ENCODE data around the gene CDKAL1. TPM values are rescaled to one million over a fixed set of nuclear protein-coding genes. Genes with fewer than 3 reads are reported as not detected.

The CDKAL1 gene
- total and polyA plus RNA-seq, 2 of the 8 experiments (the other 6 are each of a cell fraction or from before 2014, with no cell fraction given): 8.4 to 24.6 TPM

DNA sequence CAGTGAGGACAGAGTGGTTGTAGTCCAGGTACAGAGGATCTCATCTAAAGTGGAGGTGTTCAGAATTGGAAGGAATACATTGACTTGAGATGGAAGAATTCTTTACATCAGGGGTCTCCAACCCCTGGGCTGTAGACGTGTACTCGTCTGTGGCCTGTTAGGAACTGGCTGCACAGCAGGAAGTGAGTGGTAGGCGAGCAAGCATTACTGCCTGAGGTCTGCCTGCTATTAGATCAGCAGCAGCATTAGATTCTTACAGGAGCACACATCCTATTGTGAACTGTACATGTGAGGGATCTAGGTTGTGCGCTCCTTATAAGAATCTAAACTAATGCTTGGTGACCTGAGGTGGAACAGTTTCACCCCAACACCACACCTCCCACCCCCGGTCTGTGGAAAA lies 121.1 kb downstream of the CDKAL1 start:
- Histone ChIP-seq H4K8ac (ENCODE audit: extremely low read depth, insufficient read depth, low read length) (no peak overlapping the region), H4K20me1 (replicated peaks in 1 of 2; ENCODE audit: control insufficient read depth in 1 of 2, insufficient read depth in 2 of 2, low read length in 2 of 2) (no peaks in the 10 kb centered on the region), H3K9me3 (ENCODE audit: insufficient read depth in 2 of 2, low read depth in 1 of 2, low read length in 1 of 2) (no peaks in the 10 kb centered on the region), H3K27me3 (replicated peaks in 1 of 4; ENCODE audit: control insufficient read depth in 3 of 4, extremely low read depth in 1 of 4, insufficient read depth in 3 of 4, low read length in 3 of 4) (no peaks in the 10 kb centered on the region), H3K4ac (replicated peaks; ENCODE audit: insufficient read length, low read depth, low read length) (no peak overlapping the region), H3K56ac (replicated peaks; ENCODE audit: insufficient read length, low read depth, low read length) (no peak overlapping the region), H3K23ac (ENCODE audit: insufficient read length) (no peak overlapping the region), H3K36me3 (ENCODE audit: control insufficient read depth in 2 of 4, insufficient read depth in 4 of 4, low read length in 3 of 4) (no peaks in the 10 kb centered on the region), H3K79me2 (ENCODE audit: control insufficient read depth in 1 of 2, insufficient read depth in 2 of 2, low read length in 2 of 2) (peaks cover 0 to 4% of the 10 kb centered on the region in 2 experiments; a peak in 1 of 4 replicates), H2BK12ac (ENCODE audit: low read depth, low read length) (no peak overlapping the region), H3K4me2 (ENCODE audit: insufficient read depth in 1 of 2, low read depth in 2 of 2, low read length in 2 of 2) (no peak overlapping the region), H3K18ac (ENCODE audit: extremely low read depth, low read length) (no peak overlapping the region), H3K79me1 (ENCODE audit: low read depth, low read length) (peaks cover 2% of the 10 kb centered on the region; the same call in 1 of the 2 replicates), H4K91ac (replicated peaks; ENCODE audit: insufficient read length, low read length) (no peak overlapping the region), H3K9ac (replicated peaks in 1 of 4; ENCODE audit: extremely low read depth in 1 of 4, low read depth in 3 of 4, low read length in 3 of 4) (no peak overlapping the region), H3K27ac (ENCODE audit: low read depth, low read length) (no peak overlapping the region), H2BK5ac (ENCODE audit: low read depth, low read length) (no peak overlapping the region), H2BK20ac (ENCODE audit: low read length) (no peak overlapping the region), H3K14ac (ENCODE audit: insufficient read length) (no peak overlapping the region), H2BK120ac (replicated peaks; ENCODE audit: low read depth, low read length) (no peak overlapping the region), H4K5ac (ENCODE audit: insufficient read length, low read depth, low read length) (no peak overlapping the region), H2AK5ac (ENCODE audit: low read depth, low read length) (no peak overlapping the region), H3K23me2 (ENCODE audit: low read depth, low read length) (no peaks in the 10 kb centered on the region), H3K4me1 (replicated peaks in 1 of 4; ENCODE audit: control insufficient read depth in 3 of 4, insufficient read depth in 4 of 4, low read length in 3 of 4) (peaks cover 0 to 2% (median 0%) of the 10 kb centered on the region in 4 experiments; a peak in 1 of 7 replicates), H2BK15ac (ENCODE audit: low read length) (no peak overlapping the region), H2AFZ (ENCODE audit: low read length) (no peak overlapping the region), H3K4me3 (ENCODE audit: extremely low read depth in 1 of 4, insufficient read depth in 2 of 4, low read depth in 3 of 4, low read length in 4 of 4) (no peak overlapping the region)
- ChIA-PET CTCF (ENCODE audit: partially characterized antibody) (no interaction called here), POLR2A (ENCODE audit: partially characterized antibody) (no interaction called here)
- DNase-seq (ENCODE audit: low read depth in 1 of 2, low spot score in 2 of 2) (no peak), FAIRE-seq (no peak)
- WGBS, 2 experiments (ENCODE audit: extremely low coverage in 1 of 2, insufficient coverage in 1 of 2, insufficient read length in 1 of 2, insufficient replicate concordance in 2 of 2, low coverage in 1 of 2, low lambda C conversion rate in 2 of 2, missing lambda C conversion rate in 1 of 2): 91% methylated on average over 5 of the region's 5 CpGs; no CpG with 5 or more reads in 1 of the 2 experiments
- no peak for TF ChIP-seq SAP30 (IDR thresholded peaks at IDR 0.05; ENCODE audit: insufficient read depth, insufficient replicate concordance, low read length)
- no peak for TF ChIP-seq ASH2L (IDR thresholded peaks at IDR 0.05; ENCODE audit: low read length)
- no peak for TF ChIP-seq KDM1A (IDR thresholded peaks at IDR 0.05; ENCODE audit: borderline replicate concordance, low read length)
- no peak for TF ChIP-seq CREB1 (IDR thresholded peaks at IDR 0.05)
- TF ChIP-seq, protein P1, sequence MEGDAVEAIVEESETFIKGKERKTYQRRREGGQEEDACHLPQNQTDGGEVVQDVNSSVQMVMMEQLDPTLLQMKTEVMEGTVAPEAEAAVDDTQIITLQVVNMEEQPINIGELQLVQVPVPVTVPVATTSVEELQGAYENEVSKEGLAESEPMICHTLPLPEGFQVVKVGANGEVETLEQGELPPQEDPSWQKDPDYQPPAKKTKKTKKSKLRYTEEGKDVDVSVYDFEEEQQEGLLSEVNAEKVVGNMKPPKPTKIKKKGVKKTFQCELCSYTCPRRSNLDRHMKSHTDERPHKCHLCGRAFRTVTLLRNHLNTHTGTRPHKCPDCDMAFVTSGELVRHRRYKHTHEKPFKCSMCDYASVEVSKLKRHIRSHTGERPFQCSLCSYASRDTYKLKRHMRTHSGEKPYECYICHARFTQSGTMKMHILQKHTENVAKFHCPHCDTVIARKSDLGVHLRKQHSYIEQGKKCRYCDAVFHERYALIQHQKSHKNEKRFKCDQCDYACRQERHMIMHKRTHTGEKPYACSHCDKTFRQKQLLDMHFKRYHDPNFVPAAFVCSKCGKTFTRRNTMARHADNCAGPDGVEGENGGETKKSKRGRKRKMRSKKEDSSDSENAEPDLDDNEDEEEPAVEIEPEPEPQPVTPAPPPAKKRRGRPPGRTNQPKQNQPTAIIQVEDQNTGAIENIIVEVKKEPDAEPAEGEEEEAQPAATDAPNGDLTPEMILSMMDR (IDR thresholded peaks at IDR 0.05; ENCODE audit: control extremely low read depth in 1 of 3, insufficient read depth in 1 of 3, low read depth in 1 of 3, low read length in 3 of 3): no peak
- TF ChIP-seq, protein P2, sequence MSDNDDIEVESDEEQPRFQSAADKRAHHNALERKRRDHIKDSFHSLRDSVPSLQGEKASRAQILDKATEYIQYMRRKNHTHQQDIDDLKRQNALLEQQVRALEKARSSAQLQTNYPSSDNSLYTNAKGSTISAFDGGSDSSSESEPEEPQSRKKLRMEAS (IDR thresholded peaks at IDR 0.05): no peak
- TF ChIP-seq SUZ12 (IDR thresholded peaks at IDR 0.05; ENCODE audit: low read length): no peak
- no peak for TF ChIP-seq FOSL1 (IDR thresholded peaks at IDR 0.05; ENCODE audit: insufficient read depth, low read depth, low read length)
- no peak for TF ChIP-seq NANOG (IDR thresholded peaks at IDR 0.05; ENCODE audit: insufficient read depth, low read depth, low read length, poor library complexity, severe bottlenecking)
- TF ChIP-seq RBBP5 (IDR thresholded peaks at IDR 0.05; ENCODE audit: borderline replicate concordance, low read depth, low read length): no peak
- TF ChIP-seq TCF12 (IDR thresholded peaks at IDR 0.05; ENCODE audit: low read depth, low read length): no peak
- TF ChIP-seq SP1 (IDR thresholded peaks at IDR 0.05; ENCODE audit: low read depth, low read length): no peak

Data from H1 (cell line).